Measurements from ENCODE around the gene RBBP7. TPM values are rescaled to one million over a fixed set of nuclear protein-coding genes. Genes with fewer than 3 reads are reported as not detected.

RBBP7 gene
- total and polyA plus RNA-seq, 10 of the 15 experiments (the other 5 are each of a cell fraction or from before 2014, with no cell fraction given): 95.3 to 277 (median 194) TPM

DNA sequence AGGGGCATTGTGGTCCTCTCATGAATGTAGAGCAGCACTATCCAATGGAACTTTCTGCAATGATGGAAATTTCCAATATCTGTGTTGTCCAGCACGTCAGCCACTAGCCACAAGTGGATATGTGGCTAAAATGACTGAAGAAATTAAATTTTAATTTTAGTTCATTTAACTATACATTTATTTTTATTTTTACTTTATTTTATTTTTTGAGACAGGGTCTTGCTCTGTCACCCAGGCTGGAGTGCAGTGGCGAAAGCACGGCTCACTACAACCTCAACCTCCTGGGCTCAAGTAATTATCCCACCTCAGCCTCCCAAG is 13.3 kb upstream of the RBBP7 start:
- Histone ChIP-seq H3K27me3 (replicated peaks in 1 of 2; ENCODE audit: control insufficient read depth in 2 of 2, insufficient read depth in 2 of 2, low read length in 1 of 2) (peaks cover 0 to 4% of the 10 kb centered on the region in 2 experiments; a peak in 1 of 4 replicates), H3K9me3 (replicated peaks; ENCODE audit: control insufficient read depth, insufficient read depth, low read length) (no peaks in the 10 kb centered on the region), H3K4me2 (ENCODE audit: control insufficient read depth, insufficient read depth) (no peak overlapping the region), H3K9ac (ENCODE audit: control insufficient read depth, insufficient read depth, low read length) (no peak overlapping the region), H3K27ac (ENCODE audit: control insufficient read depth, insufficient read depth) (no peak overlapping the region), H4K20me1 (ENCODE audit: control insufficient read depth, insufficient read depth) (no peaks in the 10 kb centered on the region), H3K4me3 (no peak overlapping the region), H3K4me1 (ENCODE audit: control insufficient read depth, insufficient read depth, low read length) (no peaks in the 10 kb centered on the region), H3K36me3 (ENCODE audit: control insufficient read depth in 2 of 2, insufficient read depth in 2 of 2, low read length in 1 of 2) (no peaks in the 10 kb centered on the region), H2AFZ (ENCODE audit: control insufficient read depth, low read depth, low read length) (no peak overlapping the region), H3K79me2 (ENCODE audit: control insufficient read depth, insufficient read depth, low read length) (no peaks in the 10 kb centered on the region)
- BruUV-seq (replicated peaks): no TSS peak
- ATAC-seq (no peak), FAIRE-seq (no peak), DNase-seq (ENCODE audit: low read depth, low spot score) (no peak)
- in situ Hi-C loops (cut with MboI): no loop called here
- 20% methylated on average over 3 of the region's 3 CpGs for whole genome bisulfite sequencing (ENCODE audit: insufficient coverage, insufficient replicate concordance, low lambda C conversion rate, missing lambda C conversion rate)
- POLR2A ChIA-PET: interaction anchor here (0.6 to 3.4 kb wide), 6 partner anchors 10 to 176 kb away, joined by 3 to 14 read pairs (median 5); partner anchors contain the start of gene RBBP7
- SMC1A ChIA-PET (ENCODE audit: uncharacterized antibody, unreplicated experiment): interaction anchor here (0.6 to 8.9 kb wide), 33 partner anchors 9 to 1912 kb away, joined by 3 to 109 read pairs (median 5); partner anchors contain the start of gene SYAP1
- intact Hi-C loops (cut with micrococcal nuclease; ENCODE audit: unreplicated experiment): loop anchor here (1.0 kb wide), 1 partner anchor 163 kb away; no protein-coding TSS in a partner anchor
- RAD21 ChIA-PET (ENCODE audit: unreplicated experiment): interaction anchor here (0.6 to 3.6 kb wide), 20 partner anchors 9 to 206 kb away, joined by 3 to 75 read pairs (median 5); partner anchors contain the start of gene REPS2
- CTCF ChIA-PET: interaction anchor here (0.7 to 8.8 kb wide), 43 partner anchors 8 to 807 kb away, joined by 3 to 205 read pairs (median 5); partner anchors contain the start of gene RBBP7
- TF ChIP-seq, protein P1, sequence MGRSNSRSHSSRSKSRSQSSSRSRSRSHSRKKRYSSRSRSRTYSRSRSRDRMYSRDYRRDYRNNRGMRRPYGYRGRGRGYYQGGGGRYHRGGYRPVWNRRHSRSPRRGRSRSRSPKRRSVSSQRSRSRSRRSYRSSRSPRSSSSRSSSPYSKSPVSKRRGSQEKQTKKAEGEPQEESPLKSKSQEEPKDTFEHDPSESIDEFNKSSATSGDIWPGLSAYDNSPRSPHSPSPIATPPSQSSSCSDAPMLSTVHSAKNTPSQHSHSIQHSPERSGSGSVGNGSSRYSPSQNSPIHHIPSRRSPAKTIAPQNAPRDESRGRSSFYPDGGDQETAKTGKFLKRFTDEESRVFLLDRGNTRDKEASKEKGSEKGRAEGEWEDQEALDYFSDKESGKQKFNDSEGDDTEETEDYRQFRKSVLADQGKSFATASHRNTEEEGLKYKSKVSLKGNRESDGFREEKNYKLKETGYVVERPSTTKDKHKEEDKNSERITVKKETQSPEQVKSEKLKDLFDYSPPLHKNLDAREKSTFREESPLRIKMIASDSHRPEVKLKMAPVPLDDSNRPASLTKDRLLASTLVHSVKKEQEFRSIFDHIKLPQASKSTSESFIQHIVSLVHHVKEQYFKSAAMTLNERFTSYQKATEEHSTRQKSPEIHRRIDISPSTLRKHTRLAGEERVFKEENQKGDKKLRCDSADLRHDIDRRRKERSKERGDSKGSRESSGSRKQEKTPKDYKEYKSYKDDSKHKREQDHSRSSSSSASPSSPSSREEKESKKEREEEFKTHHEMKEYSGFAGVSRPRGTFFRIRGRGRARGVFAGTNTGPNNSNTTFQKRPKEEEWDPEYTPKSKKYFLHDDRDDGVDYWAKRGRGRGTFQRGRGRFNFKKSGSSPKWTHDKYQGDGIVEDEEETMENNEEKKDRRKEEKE (IDR thresholded peaks at IDR 0.05): no peak
- TF ChIP-seq HDGF (IDR thresholded peaks at IDR 0.05): no peak
- TF ChIP-seq MEF2B (IDR thresholded peaks at IDR 0.05; ENCODE audit: partially characterized antibody, poor library complexity, severe bottlenecking): no peak
- no peak for TF ChIP-seq ZNF274 (IDR thresholded peaks at IDR 0.05; ENCODE audit: insufficient read depth, insufficient read length)
- TF ChIP-seq NFIC (IDR thresholded peaks at IDR 0.05; ENCODE audit: low read depth, low read length): no peak
- TF ChIP-seq, protein P2, sequence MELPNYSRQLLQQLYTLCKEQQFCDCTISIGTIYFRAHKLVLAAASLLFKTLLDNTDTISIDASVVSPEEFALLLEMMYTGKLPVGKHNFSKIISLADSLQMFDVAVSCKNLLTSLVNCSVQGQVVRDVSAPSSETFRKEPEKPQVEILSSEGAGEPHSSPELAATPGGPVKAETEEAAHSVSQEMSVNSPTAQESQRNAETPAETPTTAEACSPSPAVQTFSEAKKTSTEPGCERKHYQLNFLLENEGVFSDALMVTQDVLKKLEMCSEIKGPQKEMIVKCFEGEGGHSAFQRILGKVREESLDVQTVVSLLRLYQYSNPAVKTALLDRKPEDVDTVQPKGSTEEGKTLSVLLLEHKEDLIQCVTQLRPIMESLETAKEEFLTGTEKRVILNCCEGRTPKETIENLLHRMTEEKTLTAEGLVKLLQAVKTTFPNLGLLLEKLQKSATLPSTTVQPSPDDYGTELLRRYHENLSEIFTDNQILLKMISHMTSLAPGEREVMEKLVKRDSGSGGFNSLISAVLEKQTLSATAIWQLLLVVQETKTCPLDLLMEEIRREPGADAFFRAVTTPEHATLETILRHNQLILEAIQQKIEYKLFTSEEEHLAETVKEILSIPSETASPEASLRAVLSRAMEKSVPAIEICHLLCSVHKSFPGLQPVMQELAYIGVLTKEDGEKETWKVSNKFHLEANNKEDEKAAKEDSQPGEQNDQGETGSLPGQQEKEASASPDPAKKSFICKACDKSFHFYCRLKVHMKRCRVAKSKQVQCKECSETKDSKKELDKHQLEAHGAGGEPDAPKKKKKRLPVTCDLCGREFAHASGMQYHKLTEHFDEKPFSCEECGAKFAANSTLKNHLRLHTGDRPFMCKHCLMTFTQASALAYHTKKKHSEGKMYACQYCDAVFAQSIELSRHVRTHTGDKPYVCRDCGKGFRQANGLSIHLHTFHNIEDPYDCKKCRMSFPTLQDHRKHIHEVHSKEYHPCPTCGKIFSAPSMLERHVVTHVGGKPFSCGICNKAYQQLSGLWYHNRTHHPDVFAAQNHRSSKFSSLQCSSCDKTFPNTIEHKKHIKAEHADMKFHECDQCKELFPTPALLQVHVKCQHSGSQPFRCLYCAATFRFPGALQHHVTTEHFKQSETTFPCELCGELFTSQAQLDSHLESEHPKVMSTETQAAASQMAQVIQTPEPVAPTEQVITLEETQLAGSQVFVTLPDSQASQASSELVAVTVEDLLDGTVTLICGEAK (IDR thresholded peaks at IDR 0.05; ENCODE audit: borderline replicate concordance): no peak
- TF ChIP-seq NR2C1 (IDR thresholded peaks at IDR 0.05): no peak
- no peak for TF ChIP-seq TBL1XR1 (IDR thresholded peaks at IDR 0.05; ENCODE audit: low read depth, low read length)
- no peak for TF ChIP-seq POU2F2 (IDR thresholded peaks at IDR 0.05; ENCODE audit: borderline replicate concordance, low read depth, low read length)
- TF ChIP-seq SREBF1 (IDR thresholded peaks at IDR 0.05; ENCODE audit: low read length): no peak
- TF ChIP-seq, protein P3, sequence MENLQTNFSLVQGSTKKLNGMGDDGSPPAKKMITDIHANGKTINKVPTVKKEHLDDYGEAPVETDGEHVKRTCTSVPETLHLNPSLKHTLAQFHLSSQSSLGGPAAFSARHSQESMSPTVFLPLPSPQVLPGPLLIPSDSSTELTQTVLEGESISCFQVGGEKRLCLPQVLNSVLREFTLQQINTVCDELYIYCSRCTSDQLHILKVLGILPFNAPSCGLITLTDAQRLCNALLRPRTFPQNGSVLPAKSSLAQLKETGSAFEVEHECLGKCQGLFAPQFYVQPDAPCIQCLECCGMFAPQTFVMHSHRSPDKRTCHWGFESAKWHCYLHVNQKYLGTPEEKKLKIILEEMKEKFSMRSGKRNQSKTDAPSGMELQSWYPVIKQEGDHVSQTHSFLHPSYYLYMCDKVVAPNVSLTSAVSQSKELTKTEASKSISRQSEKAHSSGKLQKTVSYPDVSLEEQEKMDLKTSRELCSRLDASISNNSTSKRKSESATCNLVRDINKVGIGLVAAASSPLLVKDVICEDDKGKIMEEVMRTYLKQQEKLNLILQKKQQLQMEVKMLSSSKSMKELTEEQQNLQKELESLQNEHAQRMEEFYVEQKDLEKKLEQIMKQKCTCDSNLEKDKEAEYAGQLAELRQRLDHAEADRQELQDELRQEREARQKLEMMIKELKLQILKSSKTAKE (IDR thresholded peaks at IDR 0.05; ENCODE audit: low read depth, poor library complexity, severe bottlenecking): no peak
- TF ChIP-seq SRF (IDR thresholded peaks at IDR 0.05; ENCODE audit: low read depth in 2 of 2, low read length in 2 of 2): no peak
- TF ChIP-seq MTA2 (IDR thresholded peaks at IDR 0.05; ENCODE audit: low read depth): no peak

Measured in GM12878 (cell line).